ENCODE results near the gene EPB42.

DNA sequence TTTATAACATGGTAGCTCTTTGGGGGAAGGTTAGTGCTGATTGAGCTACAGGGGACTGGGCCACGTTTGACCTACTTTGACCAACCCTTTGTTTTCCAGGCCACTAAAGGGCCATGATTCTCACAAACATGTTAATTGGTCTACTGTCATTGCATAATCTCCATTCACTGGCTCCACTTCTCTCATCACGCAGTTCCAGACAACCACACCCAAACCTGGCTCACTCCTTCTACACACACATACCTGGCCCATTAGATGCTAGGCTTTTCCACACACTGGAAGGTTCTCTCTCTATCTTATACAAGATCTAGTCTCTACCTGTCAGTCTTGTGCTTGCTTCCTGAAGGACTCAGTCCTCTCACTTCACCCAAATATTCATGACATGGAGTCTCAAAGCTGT, 30.0 kb upstream of the EPB42 start:
- TF ChIP-seq, protein P1, sequence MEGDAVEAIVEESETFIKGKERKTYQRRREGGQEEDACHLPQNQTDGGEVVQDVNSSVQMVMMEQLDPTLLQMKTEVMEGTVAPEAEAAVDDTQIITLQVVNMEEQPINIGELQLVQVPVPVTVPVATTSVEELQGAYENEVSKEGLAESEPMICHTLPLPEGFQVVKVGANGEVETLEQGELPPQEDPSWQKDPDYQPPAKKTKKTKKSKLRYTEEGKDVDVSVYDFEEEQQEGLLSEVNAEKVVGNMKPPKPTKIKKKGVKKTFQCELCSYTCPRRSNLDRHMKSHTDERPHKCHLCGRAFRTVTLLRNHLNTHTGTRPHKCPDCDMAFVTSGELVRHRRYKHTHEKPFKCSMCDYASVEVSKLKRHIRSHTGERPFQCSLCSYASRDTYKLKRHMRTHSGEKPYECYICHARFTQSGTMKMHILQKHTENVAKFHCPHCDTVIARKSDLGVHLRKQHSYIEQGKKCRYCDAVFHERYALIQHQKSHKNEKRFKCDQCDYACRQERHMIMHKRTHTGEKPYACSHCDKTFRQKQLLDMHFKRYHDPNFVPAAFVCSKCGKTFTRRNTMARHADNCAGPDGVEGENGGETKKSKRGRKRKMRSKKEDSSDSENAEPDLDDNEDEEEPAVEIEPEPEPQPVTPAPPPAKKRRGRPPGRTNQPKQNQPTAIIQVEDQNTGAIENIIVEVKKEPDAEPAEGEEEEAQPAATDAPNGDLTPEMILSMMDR (optimal IDR thresholded peaks at IDR 0.05 in 1 of 3, IDR thresholded peaks at IDR 0.05 in 1 of 3, conservative IDR thresholded peaks at IDR 0.05 in 1 of 3; ENCODE audit: extremely low read depth in 1 of 3, insufficient read depth in 2 of 3, low read length in 3 of 3): no peak
- no peak for TF ChIP-seq EZH2 (IDR thresholded peaks at IDR 0.05; ENCODE audit: low read length)
